Activated effector memory CD4-positive, alpha-beta T cell treated with Interleukin-2 at 50 U/mL for 16 hours (primary cell): Measurements from ENCODE around the gene EHD2.
A peak's percentile ranks its signal among the peaks of the same experiment; 100 is the strongest.
"Not testable (repeated sequence)": the region's sequence is repeated elsewhere in the genome, so short reads cannot be mapped to it uniquely, and the experiment has no call there.

ENCODE experiments used
- DNase-seq: peaks from one replicate; pipeline ENCODE4 v3.0.0-alpha.2; 2020

Gene EHD2

GRCh38 chr19:47693489-47693888, 19.7 kb upstream of the EHD2 start:
- DNase-seq = no peak

- no peak for DNase-seq
These were observed 19.3 kb upstream of the EHD2 start for GRCh38 chr19:47693903-47694302.

GRCh38 chr19:47694466-47695273, 18.6 kb upstream of the EHD2 start:
- DNase-seq = no peak

- DNase-seq = no peak
These were observed 17.5 kb upstream of the EHD2 start for GRCh38 chr19:47695533-47696262.

DNA sequence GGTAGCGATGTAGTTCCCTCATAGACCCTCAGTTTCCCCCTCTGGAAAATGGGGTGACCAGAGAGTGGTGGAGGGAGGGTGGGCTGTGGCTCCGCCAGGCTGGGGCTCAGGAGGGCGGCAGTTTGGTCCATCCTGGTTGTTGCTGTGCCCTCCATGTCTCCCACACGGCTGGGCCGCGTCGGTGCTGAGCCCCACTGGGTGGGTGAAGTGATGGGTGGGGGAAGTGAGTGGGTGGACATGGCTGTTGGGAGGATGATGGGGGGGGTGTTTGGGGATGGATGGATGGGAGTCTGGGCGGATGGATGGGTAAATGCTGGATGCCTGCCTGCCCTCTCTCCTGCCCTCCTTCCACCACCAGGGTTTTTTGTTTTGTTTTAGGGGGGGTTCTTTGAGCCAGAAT, 16.6 kb upstream of the EHD2 start:
- DNase-seq = no peak

- DNase-seq = peak; percentile 25
These were observed 15.2 kb upstream of the EHD2 start for GRCh38 chr19:47697863-47698609.

DNA sequence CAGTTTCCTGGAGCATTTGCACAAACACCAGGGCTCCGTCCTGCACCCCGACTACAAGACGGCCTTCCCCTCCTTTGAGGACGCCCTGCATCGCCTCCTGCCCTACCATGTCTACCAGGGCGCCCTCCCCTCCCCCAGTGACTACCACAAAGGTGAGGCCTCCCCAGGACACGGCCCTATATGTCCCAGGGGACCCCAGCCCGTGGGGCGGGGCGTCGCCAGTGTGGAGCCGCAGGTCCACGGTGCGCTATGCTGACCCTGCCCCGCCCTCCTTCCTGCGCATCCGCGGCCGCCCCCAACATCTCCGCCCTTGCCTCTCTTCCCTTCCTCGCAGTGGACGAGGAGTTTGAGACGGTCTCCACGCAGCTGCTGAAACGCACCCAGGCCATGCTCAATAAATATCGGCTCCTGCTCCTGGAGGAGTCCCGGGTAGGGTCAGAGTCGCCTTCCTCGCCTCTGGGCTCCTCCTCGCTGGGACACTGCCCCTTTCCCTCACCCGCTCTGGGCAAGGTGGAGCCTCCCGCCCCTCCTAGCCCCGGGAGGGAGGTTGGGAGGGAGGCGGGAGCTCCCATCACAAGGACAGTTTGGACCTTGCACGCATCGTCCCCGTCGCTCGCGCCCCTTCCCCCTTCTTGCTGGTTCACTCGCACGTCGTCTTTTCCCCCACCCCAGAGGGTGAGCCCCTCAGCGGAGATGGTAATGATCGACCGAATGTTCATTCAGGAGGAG, 14.4 kb upstream of the EHD2 start:
- no peak for DNase-seq

- DNase-seq = peak; percentile 19
These were observed 13.8 kb upstream of the EHD2 start for GRCh38 chr19:47699360-47699917.

DNA sequence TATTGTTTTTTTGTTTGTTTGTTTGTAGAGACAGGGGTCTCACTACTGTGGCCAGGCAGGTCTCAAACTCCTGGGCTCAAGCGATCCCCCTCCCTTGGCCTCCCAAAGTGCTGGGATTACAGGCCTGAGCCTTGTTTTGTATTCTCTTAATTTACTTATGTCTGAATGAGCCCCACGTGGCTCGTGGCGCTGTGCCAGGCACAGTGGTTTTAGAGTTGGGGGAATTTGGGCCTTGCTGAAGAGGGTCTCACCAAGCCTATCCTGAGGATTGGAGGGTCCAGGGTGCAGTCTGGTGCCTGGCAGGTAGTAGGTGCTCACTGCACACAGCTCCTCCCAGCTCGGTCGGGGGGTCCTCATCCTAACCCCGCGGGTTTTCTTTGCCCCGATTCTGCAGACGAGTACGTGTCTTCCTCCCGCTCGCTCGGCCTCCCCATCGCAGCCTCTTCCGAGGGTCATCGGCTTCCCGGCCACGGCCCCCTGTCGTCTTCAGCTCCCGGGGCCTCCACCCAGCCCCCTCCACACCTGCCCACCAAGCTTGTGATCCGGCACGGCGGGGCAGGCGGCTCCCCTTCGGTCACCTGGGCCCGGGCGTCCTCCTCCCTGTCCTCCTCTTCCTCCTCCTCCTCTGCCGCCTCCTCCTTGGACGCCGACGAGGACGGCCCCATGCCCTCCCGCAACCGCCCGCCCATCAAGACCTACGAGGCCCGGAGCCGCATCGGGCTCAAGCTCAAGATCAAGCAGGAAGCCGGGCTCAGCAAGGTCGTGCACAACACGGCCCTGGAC, 12.1 kb upstream of the EHD2 start:
- DNase-seq = no peak

GRCh38 chr19:47701717-47702552, 11.3 kb upstream of the EHD2 start:
- no peak for DNase-seq

GRCh38 chr19:47702671-47703070, 10.6 kb upstream of the EHD2 start:
- DNase-seq = no peak

GRCh38 chr19:47703301-47703700, 9.9 kb upstream of the EHD2 start:
- no peak for DNase-seq

- DNase-seq = no peak
These were observed 9.2 kb upstream of the EHD2 start for GRCh38 chr19:47704024-47704423.

DNA sequence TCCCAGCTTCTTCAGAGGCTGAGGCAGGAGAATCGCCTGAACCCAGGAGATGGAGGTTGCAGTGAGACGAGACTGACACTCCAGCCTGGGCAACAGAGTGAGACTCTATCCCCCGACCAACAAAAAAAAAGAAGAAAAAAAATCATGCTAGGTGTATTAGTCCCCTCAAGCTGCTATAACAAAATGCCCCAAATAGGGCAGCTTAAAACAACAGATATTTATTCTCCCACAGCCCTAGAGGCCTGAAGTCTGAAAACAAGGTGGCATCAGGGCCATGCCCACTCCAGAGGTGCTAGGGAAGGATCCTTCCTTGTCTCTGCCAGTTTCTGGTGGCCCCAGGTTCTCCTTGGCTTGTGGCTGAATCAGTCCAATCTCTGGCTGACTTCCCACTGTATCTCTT, 8.6 kb upstream of the EHD2 start:
- DNase-seq = no peak

DNA sequence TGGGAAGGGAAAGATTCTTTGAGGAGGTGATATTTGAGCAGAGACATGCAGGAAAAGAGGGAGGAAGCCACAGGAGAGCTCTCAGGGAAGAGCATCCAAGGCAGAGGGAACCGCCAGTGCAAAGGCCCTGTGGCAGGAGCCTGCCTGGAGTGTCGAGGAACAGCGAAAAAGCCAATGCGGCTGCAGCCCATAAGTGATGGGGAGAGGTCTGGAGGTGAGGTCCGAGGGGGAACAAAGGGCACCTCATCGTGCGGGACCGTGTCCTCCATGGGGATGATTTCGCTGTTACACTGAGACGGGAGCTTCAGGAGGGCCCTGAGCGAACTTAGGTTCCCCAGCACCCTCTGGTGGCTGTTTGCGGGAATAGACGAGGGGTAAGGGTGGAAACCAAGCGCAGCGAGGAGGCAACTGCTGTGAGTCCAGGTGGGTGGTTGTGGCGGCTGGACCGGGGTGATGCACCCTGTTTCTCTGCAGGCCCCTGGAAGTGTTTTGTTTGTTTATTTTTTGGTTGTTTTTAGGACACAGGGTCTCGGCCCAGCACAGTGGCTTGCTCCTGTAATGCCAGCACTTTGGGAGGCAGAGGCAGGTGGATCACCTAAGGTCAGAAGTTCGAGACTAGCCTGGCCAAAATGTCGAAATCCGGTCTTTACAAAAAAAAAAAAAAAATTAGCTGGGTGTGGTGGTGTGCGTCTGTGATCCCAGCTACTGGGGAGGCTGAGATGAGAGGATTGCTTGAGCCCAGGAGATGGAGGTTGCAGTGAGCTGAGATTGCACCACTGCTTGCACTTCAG, 5.9 kb upstream of the EHD2 start:
- DNase-seq = peak; percentile 57

GRCh38 chr19:47711652-47712242, 1.5 kb upstream of the EHD2 start:
- DNase-seq = no peak

DNA sequence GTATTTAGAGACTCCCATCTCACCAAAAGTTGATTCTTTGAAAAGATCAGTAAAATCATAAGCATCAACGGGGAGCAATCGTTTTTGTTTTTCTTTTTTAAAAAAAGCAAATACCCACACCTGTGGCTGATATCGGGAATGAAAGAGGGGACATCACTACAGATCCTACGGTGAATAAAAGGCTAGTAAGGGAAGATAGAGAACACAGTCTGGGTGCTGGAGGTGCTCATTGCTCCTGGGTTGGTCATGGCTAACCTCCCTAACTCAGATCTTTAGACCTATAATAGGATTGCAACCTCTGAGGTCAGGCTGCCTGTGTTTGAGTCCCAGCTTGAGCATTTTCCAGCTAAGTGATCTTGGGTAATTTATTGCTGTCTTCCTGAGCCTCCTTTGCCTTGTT, 1.1 kb downstream of the EHD2 start:
- no peak for DNase-seq

- DNase-seq = not testable (repeated sequence)
These were observed 1.6 kb downstream of the EHD2 start for GRCh38 chr19:47714855-47715254.

DNA sequence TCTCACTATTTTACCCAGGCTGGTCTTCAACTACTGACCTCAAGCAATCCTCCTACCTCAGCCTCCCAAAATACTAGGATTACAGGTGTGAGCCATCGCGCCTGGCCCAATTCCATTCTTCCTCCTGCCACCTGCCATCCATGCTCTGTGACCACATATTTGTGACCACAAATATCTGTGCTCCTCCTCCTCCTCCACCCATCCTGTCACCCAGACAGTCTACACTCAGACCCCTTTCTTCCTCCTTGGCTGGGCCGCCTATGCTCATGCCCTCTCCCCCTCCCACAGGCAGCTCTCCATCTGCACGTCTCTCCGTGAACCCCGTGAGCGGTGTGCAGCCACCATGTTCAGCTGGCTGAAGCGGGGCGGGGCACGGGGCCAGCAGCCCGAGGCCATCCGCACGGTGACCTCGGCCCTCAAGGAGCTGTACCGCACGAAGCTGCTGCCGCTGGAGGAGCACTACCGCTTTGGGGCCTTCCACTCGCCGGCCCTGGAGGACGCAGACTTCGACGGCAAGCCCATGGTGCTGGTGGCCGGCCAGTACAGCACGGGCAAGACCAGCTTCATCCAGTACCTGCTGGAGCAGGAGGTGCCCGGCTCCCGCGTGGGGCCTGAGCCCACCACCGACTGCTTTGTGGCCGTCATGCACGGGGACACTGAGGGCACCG, 3.2 kb downstream of the EHD2 start:
- no peak for DNase-seq
